ENCODE results near the gene LMBRD2.
"Not testable (repeated sequence)": the region's sequence is repeated elsewhere in the genome, so short reads cannot be mapped to it uniquely, and the experiment has no call there.

Gene LMBRD2

GRCh38 chr5:36151434-36152323 lies at the start of gene LMBRD2, which contains the start of gene SKP2:
TSS of gene LMBRD2 (minus strand) at chr5:36151887. CDS start at chr5:36143349, 8,538 bp downstream.
TSS of gene SKP2 (plus strand) at chr5:36152111. CDS start at chr5:36152263, 152 bp downstream.
- DNase-seq (ENCODE audit: low read depth), result peak; percentile 96

GRCh38 chr5:36200513-36200912 lies 48.8 kb upstream of the LMBRD2 start:
- no peak for DNase-seq (ENCODE audit: low read depth)

- DNase-seq (ENCODE audit: low read depth), result no peak
Measured at GRCh38 chr5:36199620-36200019, 47.9 kb upstream of the LMBRD2 start.

GRCh38 chr5:36198783-36199182 lies 47.1 kb upstream of the LMBRD2 start:
- not testable (repeated sequence) for DNase-seq (ENCODE audit: low read depth)

GRCh38 chr5:36198281-36198680 lies 46.6 kb upstream of the LMBRD2 start:
- no peak for DNase-seq (ENCODE audit: low read depth)

GRCh38 chr5:36193746-36194145 lies 42.1 kb upstream of the LMBRD2 start:
- no peak for DNase-seq (ENCODE audit: low read depth)

GRCh38 chr5:36184408-36184807 lies 32.7 kb upstream of the LMBRD2 start:
- not testable (repeated sequence) for DNase-seq (ENCODE audit: low read depth)

GRCh38 chr5:36181774-36182173 lies 30.1 kb upstream of the LMBRD2 start:
- DNase-seq (ENCODE audit: low read depth), result no peak

GRCh38 chr5:36180556-36181350 lies 29.1 kb upstream of the LMBRD2 start:
- no peak for DNase-seq (ENCODE audit: low read depth)

GRCh38 chr5:36179950-36180349 lies 28.3 kb upstream of the LMBRD2 start:
- no peak for DNase-seq (ENCODE audit: low read depth)

- DNase-seq (ENCODE audit: low read depth), result no peak
Measured at GRCh38 chr5:36178524-36178890, 26.8 kb upstream of the LMBRD2 start.

- DNase-seq (ENCODE audit: low read depth), result no peak
Measured at GRCh38 chr5:36177715-36178523, 26.2 kb upstream of the LMBRD2 start.

- no peak for DNase-seq (ENCODE audit: low read depth)
Measured at GRCh38 chr5:36177154-36177553, 25.5 kb upstream of the LMBRD2 start.

GRCh38 chr5:36175043-36175442 lies 23.4 kb upstream of the LMBRD2 start:
- DNase-seq (ENCODE audit: low read depth), result no peak

GRCh38 chr5:36174119-36174518 lies 22.4 kb upstream of the LMBRD2 start:
- DNase-seq (ENCODE audit: low read depth), result no peak

- DNase-seq (ENCODE audit: low read depth), result no peak
Measured at GRCh38 chr5:36173426-36173825, 21.7 kb upstream of the LMBRD2 start.

- no peak for DNase-seq (ENCODE audit: low read depth)
Measured at GRCh38 chr5:36172599-36172998, 20.9 kb upstream of the LMBRD2 start.

- DNase-seq (ENCODE audit: low read depth), result no peak
Measured at GRCh38 chr5:36170832-36171424, 19.2 kb upstream of the LMBRD2 start.

- no peak for DNase-seq (ENCODE audit: low read depth)
Measured at GRCh38 chr5:36168737-36169136, 17.1 kb upstream of the LMBRD2 start.

- no peak for DNase-seq (ENCODE audit: low read depth)
Measured at GRCh38 chr5:36164461-36164860, 12.8 kb upstream of the LMBRD2 start.

GRCh38 chr5:36162810-36163486 lies 11.3 kb upstream of the LMBRD2 start:
- no peak for DNase-seq (ENCODE audit: low read depth)

All from activated T-helper 9 cell treated with anti-CD3 and anti-CD28 coated beads, Interleukin-2, amount 50 U/mL, for 16 hours (primary cell).